HFF-Myc (cell line): Measurements from ENCODE around the gene MANF.

Experiments used
- DNase-seq: peaks from one replicate; pipeline ENCODE4 v3.0.0-alpha.2; 2011; ENCODE audit warnings: low read depth; ENCODE audit errors: extremely low read depth
- H3K4me3 ChIP-seq: replicated peaks from 2 replicates; pipeline ENCODE4 v1.5.1; 2011; ENCODE audit warnings: low read depth, mild to moderate bottlenecking, control low read depth, low read length
- CTCF ChIP-seq: IDR thresholded peaks from 2 replicates; pipeline ENCODE4 v1.5.1; 2012; ENCODE audit warnings: mild to moderate bottlenecking, low read depth, low read length, control low read depth; ENCODE audit errors: missing control alignments

Gene MANF

GRCh38 chr3:51400166-51400565, 15.1 kb downstream of the MANF start:
- no peak for DNase-seq
- TF ChIP-seq CTCF, result no peak
- no peak overlapping the region for H3K4me3 ChIP-seq

- H3K4me3 ChIP-seq, result no peak overlapping the region
- DNase-seq, result no peak
- no peak for TF ChIP-seq CTCF
Observed at GRCh38 chr3:51401735-51402134, 16.6 kb downstream of the MANF start.

GRCh38 chr3:51403675-51404074, 18.6 kb downstream of the MANF start:
- no peak for TF ChIP-seq CTCF
- no peak for DNase-seq
- no peak overlapping the region for H3K4me3 ChIP-seq

GRCh38 chr3:51408021-51408420, 22.9 kb downstream of the MANF start:
- no peak for DNase-seq
- TF ChIP-seq CTCF, result no peak
- no peak overlapping the region for H3K4me3 ChIP-seq

- no peak for DNase-seq
- no peak overlapping the region for H3K4me3 ChIP-seq
- no peak for TF ChIP-seq CTCF
Observed at GRCh38 chr3:51408813-51409212, 23.7 kb downstream of the MANF start.

- H3K4me3 ChIP-seq, result no peak overlapping the region
- TF ChIP-seq CTCF, result no peak
- no peak for DNase-seq
Observed at GRCh38 chr3:51422211-51422610, 37.1 kb downstream of the MANF start.

- DNase-seq, result no peak
- no peak overlapping the region for H3K4me3 ChIP-seq
- TF ChIP-seq CTCF, result no peak
Observed at GRCh38 chr3:51426921-51427320, 41.8 kb downstream of the MANF start.
